Brain pericyte (primary cell): ENCODE measurements around the gene MYL5.
"Not testable (repeated sequence)": the region's sequence is repeated elsewhere in the genome, so short reads cannot be mapped to it uniquely, and the experiment has no call there.

Source experiments
- DNase-seq: peaks from one replicate; pipeline ENCODE4 v3.0.0-alpha.2; 2012; ENCODE audit warnings: low read depth, low spot score

Gene MYL5

GRCh38 chr4:656436-657337, 17.7 kb upstream of the MYL5 start:
- DNase-seq = no peak

- DNase-seq = no peak
Observed at GRCh38 chr4:657338-657833, 17.0 kb upstream of the MYL5 start.

GRCh38 chr4:657834-658667, 16.3 kb upstream of the MYL5 start:
- no peak for DNase-seq

- no peak for DNase-seq
Observed at GRCh38 chr4:658681-659667, 15.4 kb upstream of the MYL5 start.

GRCh38 chr4:659851-660250, 14.5 kb upstream of the MYL5 start:
- no peak for DNase-seq

- DNase-seq = no peak
Observed at GRCh38 chr4:660401-660800, 13.9 kb upstream of the MYL5 start.

- no peak for DNase-seq
Observed at GRCh38 chr4:661231-661630, 13.1 kb upstream of the MYL5 start.

- DNase-seq = no peak
Observed at GRCh38 chr4:661881-662761, 12.2 kb upstream of the MYL5 start.

GRCh38 chr4:663046-663437, 11.3 kb upstream of the MYL5 start:
- DNase-seq = no peak

GRCh38 chr4:663438-664428, 10.6 kb upstream of the MYL5 start:
- DNase-seq = no peak

- DNase-seq = no peak
Observed at GRCh38 chr4:664713-665231, 9.6 kb upstream of the MYL5 start.

GRCh38 chr4:665381-665750, 9.0 kb upstream of the MYL5 start:
- no peak for DNase-seq

GRCh38 chr4:665751-666435, 8.4 kb upstream of the MYL5 start:
- no peak for DNase-seq

- DNase-seq = no peak
Observed at GRCh38 chr4:666436-666810, 7.9 kb upstream of the MYL5 start.

- DNase-seq = no peak
Observed at GRCh38 chr4:666822-667544, 7.4 kb upstream of the MYL5 start.

- DNase-seq = no peak
Observed at GRCh38 chr4:667545-667925, 6.8 kb upstream of the MYL5 start.

- not testable (repeated sequence) for DNase-seq
Observed at GRCh38 chr4:668219-668618, 6.1 kb upstream of the MYL5 start.
